IMR-90 (cell line): Measurements from ENCODE around the gene STMN1. TPM values are rescaled to one million over a fixed set of nuclear protein-coding genes. Genes with fewer than 3 reads are reported as not detected.

Experiments used
- ATAC-seq: fragments of 200-7000 bp; cut with Tn5 transposase; 2 replicates; pipeline ENCODE4 v1.9.1; 2020; ENCODE audit warnings: low read depth, mild to moderate bottlenecking, moderate library complexity
- BruUV-seq: library from RNA; stranded (reverse); fragments of 400-500 nt; replicated peaks from 2 replicates; lab custom pipeline; 2021; lab: Mats Ljungman, UMichigan
- CTCF ChIA-PET: fragments of 300-600 bp; formaldehyde crosslinking; extraction: SDS; loops from one replicate; lab custom pipeline; 2021; ENCODE audit warnings: antibody characterized with exemption; lab: Yijun Ruan, JAX
- POLR2A ChIA-PET: fragments of 300-600 bp; sonication (Branson Sonifier 250); formaldehyde crosslinking; loops from one replicate; lab custom pipeline; 2022; ENCODE audit warnings: antibody characterized with exemption; ENCODE audit not compliant: unreplicated experiment; lab: Charles Lee
- DNase-seq: peaks from one replicate; pipeline ENCODE4 v3.0.0; 2013
- H2AFZ ChIP-seq: replicated peaks from 2 replicates; pipeline ENCODE3; 2013; ENCODE audit warnings: low read length, mild to moderate bottlenecking; ENCODE audit not compliant: poor library complexity
- H2AK5ac ChIP-seq: 2 replicates; pipeline ENCODE4 v1.6.1; 2013; ENCODE audit warnings: low read depth, low read length, inconsistent platforms
- H2AK9ac ChIP-seq: replicated peaks from 2 replicates; pipeline ENCODE3; 2013; ENCODE audit warnings: mild to moderate bottlenecking, low read depth, low read length, moderate library complexity; ENCODE audit not compliant: poor library complexity
- H2BK120ac ChIP-seq: 2 replicates; pipeline ENCODE4 v1.6.1; 2013; ENCODE audit warnings: low read depth, low read length, inconsistent platforms
- H2BK15ac ChIP-seq: 3 replicates; pipeline ENCODE4 v1.6.1; 2013; ENCODE audit warnings: low read depth, low read length, inconsistent platforms
- H2BK20ac ChIP-seq: 2 replicates; pipeline ENCODE4 v1.6.1; 2013; ENCODE audit warnings: low read depth, mild to moderate bottlenecking, inconsistent platforms, low read length, moderate library complexity
- H2BK5ac ChIP-seq: 2 replicates; pipeline ENCODE4 v1.6.1; 2013; ENCODE audit warnings: mild to moderate bottlenecking, low read depth, low read length, inconsistent platforms; ENCODE audit not compliant: poor library complexity, severe bottlenecking
- H3K14ac ChIP-seq: replicated peaks from 2 replicates; pipeline ENCODE4 v1.6.1; 2013; ENCODE audit warnings: low read depth, low read length, inconsistent platforms
- H3K18ac ChIP-seq: 2 replicates; pipeline ENCODE4 v1.6.1; 2013; ENCODE audit warnings: low read depth, low read length, control low read depth
- H3K23ac ChIP-seq: 2 replicates; pipeline ENCODE4 v1.6.1; 2013; ENCODE audit warnings: low read depth, low read length, inconsistent platforms
- H3K27ac ChIP-seq: 2 replicates; pipeline ENCODE4 v1.5.1; 2013; ENCODE audit warnings: mild to moderate bottlenecking, control low read depth, low read length; ENCODE audit not compliant: insufficient read depth
- H3K27me3 ChIP-seq: 2 replicates; pipeline ENCODE4 v1.6.1; 2013; ENCODE audit warnings: low read length; ENCODE audit not compliant: control insufficient read depth, insufficient read depth
- H3K36me3 ChIP-seq: 2 replicates; pipeline ENCODE4 v1.6.1; 2013; ENCODE audit warnings: low read length, mixed read lengths; ENCODE audit not compliant: control insufficient read depth, insufficient read depth
- H3K4ac ChIP-seq: 2 replicates; pipeline ENCODE4 v1.6.1; 2013; ENCODE audit warnings: low read depth, low read length, inconsistent platforms
- H3K4me1 ChIP-seq: 2 replicates; pipeline ENCODE4 v1.6.1; 2013; ENCODE audit warnings: low read length, mixed read lengths; ENCODE audit not compliant: control insufficient read depth, insufficient read depth
- H3K4me2 ChIP-seq: 2 replicates; pipeline ENCODE4 v1.6.1; 2013; ENCODE audit warnings: low read depth, mild to moderate bottlenecking, control low read depth, low read length, moderate library complexity
- H3K4me3 ChIP-seq: 2 replicates; pipeline ENCODE4 v1.5.1; 2013; ENCODE audit warnings: low read depth, mild to moderate bottlenecking, control low read depth, low read length, moderate library complexity; ENCODE audit not compliant: insufficient read depth
- H3K56ac ChIP-seq: 2 replicates; pipeline ENCODE4 v1.6.1; 2013; ENCODE audit warnings: low read length, inconsistent platforms; ENCODE audit not compliant: insufficient read depth; ENCODE audit errors: extremely low read depth
- H3K79me1 ChIP-seq, 2 experiments: 2 replicates each; pipeline ENCODE4 v1.6.1; 2013; ENCODE audit warnings: low read length in 2 of 2, inconsistent platforms in 1 of 2, low read depth in 1 of 2
- H3K9ac ChIP-seq: 2 replicates; pipeline ENCODE4 v1.6.1; 2013; ENCODE audit warnings: low read depth, low read length, control low read depth
- H3K9me1 ChIP-seq: 2 replicates; pipeline ENCODE4 v1.6.1; 2013; ENCODE audit warnings: low read length, inconsistent platforms; ENCODE audit not compliant: insufficient read depth
- H3K9me3 ChIP-seq: 2 replicates; pipeline ENCODE4 v1.6.1; 2013; ENCODE audit warnings: low read length; ENCODE audit not compliant: control insufficient read depth, insufficient read depth
- H4K20me1 ChIP-seq: 2 replicates; pipeline ENCODE4 v1.6.1; 2013; ENCODE audit warnings: low read length, inconsistent platforms; ENCODE audit not compliant: insufficient read depth
- H4K5ac ChIP-seq: 2 replicates; pipeline ENCODE4 v1.6.1; 2013; ENCODE audit warnings: mild to moderate bottlenecking, low read depth, low read length, control low read depth
- H4K8ac ChIP-seq, 2 experiments: 2 replicates each; pipeline ENCODE4 v1.6.1; 2013; ENCODE audit warnings: low read depth in 2 of 2, low read length in 2 of 2, control low read depth in 1 of 2, inconsistent platforms in 1 of 2
- H4K91ac ChIP-seq: 2 replicates; pipeline ENCODE4 v1.6.1; 2013; ENCODE audit warnings: low read depth, low read length, inconsistent platforms; ENCODE audit not compliant: insufficient read depth
- CHD1 ChIP-seq: IDR thresholded peaks from 2 replicates; pipeline ENCODE4 v1.6.1; 2012; ENCODE audit warnings: low read depth, low read length, improper control_type of control experiment
- RAD21 ChIP-seq: IDR thresholded peaks from 2 replicates; pipeline ENCODE4 v1.6.1; 2012; ENCODE audit warnings: low read length, improper control_type of control experiment
- RFX5 ChIP-seq: IDR thresholded peaks from 2 replicates; pipeline ENCODE4 v1.8.0; 2012; ENCODE audit warnings: low read depth, mild to moderate bottlenecking, low read length, moderate library complexity
- SMC3 ChIP-seq: fragments of 150-350 bp; IDR thresholded peaks from 2 replicates; pipeline ENCODE4 v1.6.1; 2016; ENCODE audit warnings: low read depth, mild to moderate bottlenecking, antibody characterized with exemption, low read length, moderate library complexity
- USF2 ChIP-seq: fragments of 150-350 bp; IDR thresholded peaks from 2 replicates; pipeline ENCODE4 v1.6.1; 2017; ENCODE audit warnings: mild to moderate bottlenecking, antibody characterized with exemption, low read length, low read depth
- WGBS, 2 experiments: methylation state at CpG; one replicate each; pipeline versions ENCODE4 v1.1.5 to v1.1.7; 2013; ENCODE audit warnings: missing lambda C conversion rate in 2 of 2; ENCODE audit not compliant: insufficient read length in 1 of 2; ENCODE audit errors: extremely low coverage in 2 of 2; 5-methylcytosine and 5-hydroxymethylcytosine counted together
- dilution Hi-C: fragments of 300-500 bp; cut with HindIII; formaldehyde crosslinking; loops from one replicate; pipeline ENCODE4 v1.14.3; 2018; ENCODE audit warnings: low sequenced_read_pairs; ENCODE audit not compliant: unreplicated experiment
- in situ Hi-C: fragments of 300-500 bp; cut with MboI; formaldehyde crosslinking; loops from 3 replicates; pipeline ENCODE4 v1.14.3; 2019; ENCODE audit warnings: low sequenced_read_pairs, inconsistent platforms, mixed read lengths
- intact Hi-C: fragments of 100-400 bp; cut with micrococcal nuclease; formaldehyde crosslinking; loops from 2 replicates; pipeline ENCODE4 v1.10.0; 2022
- polyA plus RNA-seq, 3 experiments: library from polyadenylated mRNA; depleted of rRNA; stranded (reverse); fragments of >200 nt; gene quantifications; 2 replicates each; pipeline ENCODE4 v1.2.3, GENCODE V29; 2012; ENCODE audit warnings: low replicate concordance in 1 of 3
- total RNA-seq: library from RNA; depleted of rRNA; stranded (reverse); fragments of >200 nt; gene quantifications from 2 replicates; pipeline ENCODE4 v1.2.3, GENCODE V29; 2012

The STMN1 gene
- total and polyA plus RNA-seq, 2 of the 4 experiments (the other 2 are of a cell fraction) = 93.0 to 273 TPM

- in situ Hi-C loops = no loop called here
- no TSS peak for BruUV-seq
Observed at GRCh38 chr1:25916460-25916859, 10.2 kb upstream of the STMN1 start.

More at GRCh38 chr1:25916460-25916859, 10.2 kb upstream of the STMN1 start:
- Histone ChIP-seq H3K4me3 (no peak overlapping the region), H4K20me1 (no peaks in the 10 kb centered on the region), H3K79me1 (peaks cover 0 to under 1% of the 10 kb centered on the region in 2 experiments; a peak in 1 of 4 replicates), H4K5ac (no peak overlapping the region), H3K27ac (no peak overlapping the region), H2BK120ac (no peak overlapping the region), H3K18ac (no peak overlapping the region), H3K36me3 (no peaks in the 10 kb centered on the region), H2BK15ac (no peak overlapping the region), H3K14ac (no peak overlapping the region), H3K9me1 (peaks cover 8% of the 10 kb centered on the region; the same call in 1 of the 2 replicates), H4K91ac (no peak overlapping the region), H3K4me2 (no peak overlapping the region), H3K9ac (no peak overlapping the region), H2BK5ac (no peak overlapping the region), H3K4me1 (peaks cover 8% of the 10 kb centered on the region; the same call in 1 of the 2 replicates), H2BK20ac (no peak overlapping the region), H3K56ac (no peak overlapping the region), H3K9me3 (no peaks in the 10 kb centered on the region), H4K8ac (no peak overlapping the region), H2AFZ (no peak overlapping the region), H3K23ac (no peak overlapping the region), H3K4ac (no peak overlapping the region), H3K27me3 (no peaks in the 10 kb centered on the region), H2AK9ac (no peak overlapping the region), H2AK5ac (no peak overlapping the region)
- dilution Hi-C loops (no loop called here), intact Hi-C loops (no loop called here)
- DNase-seq = no peak
- TF ChIP-seq RFX5 (no peak), USF2 (no peak), RAD21 (no peak), SMC3 (no peak), CHD1 (no peak)
- WGBS, 2 experiments = 60% methylated on average over 1 of the region's 2 CpGs; no CpG with 5 or more reads in 1 of the 2 experiments
- ChIA-PET CTCF (no interaction called here), POLR2A (no interaction called here)
- no peak for ATAC-seq
